Neuronal stem cell (in vitro differentiated cells): ENCODE measurements around the gene FHOD3.

Source experiments
- DNase-seq: peaks from one replicate; pipeline ENCODE4 v3.0.0-alpha.2; 2013; ENCODE audit warnings: low spot score
- H2AFZ ChIP-seq: one replicate; pipeline ENCODE4 v1.6.1; 2013; ENCODE audit warnings: mild to moderate bottlenecking, low read length, inconsistent platforms
- H2AK5ac ChIP-seq: 2 replicates; pipeline ENCODE4 v1.6.1; 2013; ENCODE audit warnings: low read depth, mild to moderate bottlenecking, inconsistent platforms, low read length, moderate library complexity, mixed read lengths
- H2BK120ac ChIP-seq: 2 replicates; pipeline ENCODE4 v1.6.1; 2013; ENCODE audit warnings: low read depth, mild to moderate bottlenecking, inconsistent platforms, low read length, moderate library complexity, mixed read lengths
- H2BK12ac ChIP-seq: one replicate; pipeline ENCODE4 v1.6.1; 2013; ENCODE audit warnings: low read length, inconsistent platforms
- H2BK15ac ChIP-seq: 2 replicates; pipeline ENCODE4 v1.6.1; 2013; ENCODE audit warnings: mild to moderate bottlenecking, low read length, inconsistent platforms, mixed read lengths
- H2BK5ac ChIP-seq: one replicate; pipeline ENCODE4 v1.6.1; 2013; ENCODE audit warnings: inconsistent platforms, mild to moderate bottlenecking, low read length, moderate library complexity
- H3K14ac ChIP-seq: one replicate; pipeline ENCODE4 v1.6.1; 2013; ENCODE audit warnings: low read length, inconsistent platforms
- H3K18ac ChIP-seq: 2 replicates; pipeline ENCODE4 v1.6.1; 2013; ENCODE audit warnings: low read length, inconsistent platforms
- H3K23ac ChIP-seq: 2 replicates; pipeline ENCODE4 v1.6.1; 2013; ENCODE audit warnings: low read depth, mild to moderate bottlenecking, mixed read lengths, low read length, inconsistent platforms; ENCODE audit not compliant: poor library complexity
- H3K27ac ChIP-seq: replicated peaks from 3 replicates; pipeline ENCODE4 v1.5.1; 2013; ENCODE audit warnings: low read length, inconsistent platforms
- H3K27me3 ChIP-seq, 3 experiments: 2 replicates each; pipeline ENCODE4 v1.6.1; 2013; ENCODE audit warnings: low read length in 3 of 3, mild to moderate bottlenecking in 2 of 3, inconsistent platforms in 1 of 3, low read depth in 1 of 3, mixed read lengths in 1 of 3, moderate library complexity in 1 of 3; ENCODE audit not compliant: control insufficient read depth in 3 of 3, insufficient read depth in 3 of 3
- H3K36me3 ChIP-seq, 2 donors: replicated peaks in 1 of 2; 2 replicates each; pipeline ENCODE4 v1.6.1; 2013; ENCODE audit warnings: low read length in 2 of 2; ENCODE audit not compliant: control insufficient read depth in 2 of 2, insufficient read depth in 2 of 2
- H3K4ac ChIP-seq: 2 replicates; pipeline ENCODE4 v1.6.1; 2013; ENCODE audit warnings: inconsistent platforms, mild to moderate bottlenecking, low read length, moderate library complexity
- H3K4me1 ChIP-seq, 2 donors: 1 replicate in 1 of 2; 2 replicates in 1 of 2; pipeline ENCODE4 v1.6.1; 2013; ENCODE audit warnings: low read length in 2 of 2, low read depth in 1 of 2; ENCODE audit not compliant: control insufficient read depth in 2 of 2, insufficient read depth in 1 of 2
- H3K4me2 ChIP-seq: one replicate; pipeline ENCODE4 v1.6.1; 2013; ENCODE audit warnings: mild to moderate bottlenecking, low read length, inconsistent platforms; ENCODE audit not compliant: insufficient read depth, poor library complexity, severe bottlenecking
- H3K4me3 ChIP-seq, 2 donors: 2 replicates each; pipeline ENCODE4 v1.5.1; 2013; ENCODE audit warnings: low read length in 2 of 2, mild to moderate bottlenecking in 2 of 2, inconsistent platforms in 1 of 2, moderate library complexity in 1 of 2
- H3K79me1 ChIP-seq: one replicate; pipeline ENCODE4 v1.6.1; 2013; ENCODE audit warnings: low read depth, mild to moderate bottlenecking, inconsistent platforms, low read length, moderate library complexity
- H3K9ac ChIP-seq: one replicate; pipeline ENCODE4 v1.6.1; 2013; ENCODE audit warnings: mild to moderate bottlenecking, low read depth, low read length, inconsistent platforms; ENCODE audit not compliant: poor library complexity
- H3K9me3 ChIP-seq, 2 donors: replicated peaks in 1 of 2; 2 replicates each; pipeline versions ENCODE3 to v1.6.1; 2013; ENCODE audit warnings: low read length in 2 of 2, mild to moderate bottlenecking in 2 of 2, inconsistent platforms in 1 of 2, low read depth in 1 of 2, mixed read lengths in 1 of 2, moderate library complexity in 1 of 2; ENCODE audit not compliant: control insufficient read depth in 2 of 2, insufficient read depth in 1 of 2
- H4K8ac ChIP-seq: one replicate; pipeline ENCODE4 v1.6.1; 2013; ENCODE audit warnings: low read depth, mild to moderate bottlenecking, inconsistent platforms, low read length, moderate library complexity
- H4K91ac ChIP-seq: one replicate; pipeline ENCODE4 v1.6.1; 2013; ENCODE audit warnings: low read length, low read depth, mild to moderate bottlenecking, inconsistent platforms; ENCODE audit not compliant: poor library complexity
- WGBS, 2 donors: extraction: QIAGEN DNeasy Blood & Tissue Kit; methylation state at CpG; one replicate each; pipeline ENCODE4 v1.1.7; 2013; ENCODE audit warnings: missing lambda C conversion rate in 2 of 2, mixed read lengths in 1 of 2; ENCODE audit not compliant: insufficient read length in 2 of 2, insufficient replicate concordance in 1 of 2; ENCODE audit errors: extremely low coverage in 2 of 2; 5-methylcytosine and 5-hydroxymethylcytosine counted together

Gene FHOD3

DNA sequence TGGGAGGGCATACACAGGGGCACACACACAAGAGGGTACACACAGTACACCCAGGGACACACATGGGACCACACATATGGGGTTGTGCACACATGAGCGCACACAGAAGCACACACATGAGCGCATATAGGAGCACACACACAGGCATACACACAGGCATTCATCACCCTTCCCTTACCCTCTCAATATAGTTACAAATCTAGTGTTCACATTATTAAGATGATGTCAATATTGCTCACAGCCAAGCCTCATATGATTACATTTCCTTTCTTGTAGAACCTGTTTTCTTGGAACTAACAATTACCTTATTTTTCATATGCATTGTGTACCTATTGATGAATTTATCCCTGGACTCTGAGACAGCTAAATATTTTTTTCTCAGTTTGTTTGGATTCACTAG lies 156.7 kb downstream of the FHOD3 start:
- Histone ChIP-seq H4K91ac (no peak overlapping the region), H3K79me1 (peaks cover 6% of the 10 kb centered on the region), H2BK120ac (no peak overlapping the region), H2BK12ac (no peak overlapping the region), H3K4me3 (peak overlapping the region in 1 of 2 donors; percentile 45), H2AK5ac (no peak overlapping the region), H4K8ac (peak overlapping the region; percentile 68), H3K18ac (no peak overlapping the region), H2BK15ac (no peak overlapping the region), H3K27ac (no peak overlapping the region), H3K4ac (no peak overlapping the region), H3K36me3 (no peaks in the 10 kb centered on the region), H2AFZ (no peak overlapping the region), H3K4me1 (peaks cover 10 to 20% of the 10 kb centered on the region in 2 donors), H3K23ac (no peak overlapping the region), H3K4me2 (no peak overlapping the region), H3K14ac (no peak overlapping the region), H2BK5ac (no peak overlapping the region), H3K9me3 (no peaks in the 10 kb centered on the region), H3K9ac (no peak overlapping the region), H3K27me3 (no peaks in the 10 kb centered on the region)
- WGBS, 2 donors = no CpG with 5 or more reads among the region's 2 CpGs
- no peak for DNase-seq

DNA sequence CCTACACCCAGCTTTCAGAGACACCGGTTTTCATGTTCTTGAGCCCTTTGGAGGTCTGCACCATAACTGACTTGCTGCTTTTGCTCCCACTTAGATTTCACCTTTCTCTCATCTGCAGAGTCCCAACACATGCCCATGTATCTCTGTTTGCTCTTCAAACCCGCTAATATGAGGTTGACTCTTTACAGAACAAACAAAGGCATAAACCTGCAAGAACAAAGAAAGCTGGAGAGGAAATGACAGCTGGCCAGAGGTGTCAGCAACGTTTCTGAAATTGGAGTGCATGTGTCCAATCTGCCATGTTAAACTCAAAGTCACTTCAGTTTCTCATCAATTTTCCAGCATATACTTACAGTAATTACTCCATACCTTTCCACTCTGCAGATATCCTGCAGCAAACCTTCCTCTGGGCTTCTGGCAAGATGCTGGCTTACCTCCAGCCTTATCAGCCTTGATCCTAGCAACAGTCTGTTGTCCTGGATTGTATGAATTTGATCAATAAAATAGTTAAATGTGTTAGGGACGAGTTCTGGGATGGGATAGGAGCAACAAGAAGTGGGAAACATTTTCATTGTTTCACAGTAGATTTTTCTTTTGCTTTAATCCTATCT lies 157.4 kb downstream of the FHOD3 start:
- Histone ChIP-seq H3K27ac (no peak overlapping the region), H2BK12ac (no peak overlapping the region), H3K9me3 (no peaks in the 10 kb centered on the region), H4K8ac (no peak overlapping the region), H3K36me3 (no peaks in the 10 kb centered on the region), H3K4me3 (no peak overlapping the region), H3K79me1 (peaks cover 6% of the 10 kb centered on the region), H3K23ac (no peak overlapping the region), H3K4me2 (no peak overlapping the region), H3K4me1 (peaks cover 3 to 19% of the 10 kb centered on the region in 2 donors), H2BK15ac (no peak overlapping the region), H4K91ac (no peak overlapping the region), H3K4ac (no peak overlapping the region), H2BK120ac (no peak overlapping the region), H3K18ac (no peak overlapping the region), H3K27me3 (no peaks in the 10 kb centered on the region), H2BK5ac (no peak overlapping the region), H3K9ac (no peak overlapping the region), H2AK5ac (no peak overlapping the region), H2AFZ (no peak overlapping the region), H3K14ac (no peak overlapping the region)
- WGBS, 2 donors = no CpG with 5 or more reads among the region's 4 CpGs
- no peak for DNase-seq

DNA sequence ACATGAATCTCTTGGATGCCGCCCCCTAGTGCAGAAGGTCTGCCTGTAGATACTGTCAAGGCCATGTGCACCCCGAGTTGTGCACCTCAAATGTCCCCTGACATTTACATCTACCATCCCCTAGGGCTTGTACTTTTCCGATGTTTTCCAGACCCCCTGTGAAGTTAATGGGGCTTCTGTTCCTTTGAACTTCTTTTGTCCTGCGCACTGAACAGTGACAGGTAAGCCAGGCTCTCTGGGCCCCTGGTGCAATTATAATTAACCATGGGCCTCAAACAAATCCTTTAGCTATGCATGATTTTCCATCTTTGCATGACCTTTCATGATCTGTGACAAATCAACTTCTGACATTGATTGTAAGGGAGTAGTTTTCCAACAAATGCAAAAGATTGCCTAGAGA lies 158.4 kb downstream of the FHOD3 start:
- Histone ChIP-seq H3K27ac (no peak overlapping the region), H2BK120ac (no peak overlapping the region), H3K36me3 (no peaks in the 10 kb centered on the region), H3K14ac (no peak overlapping the region), H3K4me3 (no peak overlapping the region), H2AK5ac (no peak overlapping the region), H3K79me1 (peaks cover 6% of the 10 kb centered on the region), H3K18ac (no peak overlapping the region), H3K9ac (no peak overlapping the region), H4K8ac (no peak overlapping the region), H2BK15ac (no peak overlapping the region), H2BK12ac (no peak overlapping the region), H3K4me1 (peaks cover 0 to 23% of the 10 kb centered on the region in 2 donors), H3K27me3 (no peaks in the 10 kb centered on the region), H3K9me3 (no peaks in the 10 kb centered on the region), H2AFZ (no peak overlapping the region), H4K91ac (no peak overlapping the region), H3K23ac (no peak overlapping the region), H3K4ac (no peak overlapping the region), H3K4me2 (no peak overlapping the region), H2BK5ac (no peak overlapping the region)
- no CpG with 5 or more reads among the region's 4 CpGs for WGBS, 2 donors
- DNase-seq = no peak

DNA sequence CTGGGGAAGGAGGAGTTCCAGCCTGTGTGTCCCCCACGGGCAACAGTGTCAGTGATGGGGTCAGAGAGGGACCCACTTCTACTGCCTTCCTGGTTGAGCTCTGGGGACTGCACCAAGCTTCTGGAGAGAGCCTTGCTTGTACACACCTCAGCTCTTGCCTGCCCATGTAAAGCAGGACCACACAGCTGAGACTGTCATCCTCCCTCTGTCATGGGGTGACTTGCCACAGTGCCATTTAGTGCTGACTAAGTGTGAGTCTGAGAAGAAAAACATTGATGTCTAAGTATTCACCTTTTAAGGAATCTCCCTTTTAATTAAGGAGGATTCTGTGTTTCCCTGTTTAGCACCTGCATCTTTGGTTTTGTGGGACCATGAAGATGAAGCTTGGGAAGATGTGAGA lies 159.1 kb downstream of the FHOD3 start:
- no CpG with 5 or more reads among the region's 1 CpG for WGBS, 2 donors

More for the DNA sequence above, 159.1 kb downstream of the FHOD3 start:
- Histone ChIP-seq H3K4me1 (peaks cover 0 to 20% of the 10 kb centered on the region in 2 donors), H3K14ac (no peak overlapping the region), H2AK5ac (no peak overlapping the region), H3K4me3 (no peak overlapping the region), H4K91ac (no peak overlapping the region), H3K36me3 (no peaks in the 10 kb centered on the region), H2BK15ac (no peak overlapping the region), H3K9ac (no peak overlapping the region), H3K9me3 (no peaks in the 10 kb centered on the region), H2BK5ac (no peak overlapping the region), H3K27me3 (no peaks in the 10 kb centered on the region), H3K18ac (no peak overlapping the region), H3K4me2 (no peak overlapping the region), H3K4ac (no peak overlapping the region), H2BK120ac (no peak overlapping the region), H3K27ac (no peak overlapping the region), H2AFZ (no peak overlapping the region), H3K79me1 (peaks cover 5% of the 10 kb centered on the region), H2BK12ac (no peak overlapping the region), H4K8ac (no peak overlapping the region), H3K23ac (no peak overlapping the region)
- DNase-seq = no peak
